Endothelial cell of umbilical vein (primary cell): ENCODE measurements around the gene ZNF786. TPM values are rescaled to one million over a fixed set of nuclear protein-coding genes. Genes with fewer than 3 reads are reported as not detected.

Source experiments
- BruUV-seq: library from RNA; stranded (reverse); fragments of 400-500 nt; replicated peaks from 2 replicates; lab custom pipeline; 2021; lab: Mats Ljungman, UMichigan
- CTCF ChIA-PET: fragments of 300-600, 350-600 bp; sonication (Branson Sonifier 250); formaldehyde crosslinking; loops from one replicate; lab custom pipeline; 2021; ENCODE audit warnings: antibody characterized with exemption, inconsistent platforms; lab: Charles Lee
- POLR2A ChIA-PET: fragments of 300-600, 350-600 bp; sonication (Branson Sonifier 250); formaldehyde crosslinking; loops from one replicate; lab custom pipeline; 2021; ENCODE audit warnings: antibody characterized with exemption, inconsistent platforms; lab: Charles Lee
- DNase-seq: peaks from one replicate; pipeline ENCODE4 v3.0.0-alpha.2; 2011; ENCODE audit warnings: low read depth, low spot score
- FAIRE-seq: peaks from 2 replicates; lab custom pipeline; 2011; peaks lifted over from hg19 to GRCh38; lab: Jason Lieb, UNC
- H2AFZ ChIP-seq: 2 replicates; pipeline ENCODE4 v1.6.0; 2012; ENCODE audit warnings: low read depth, low read length, control low read depth, inconsistent platforms
- H3K27ac ChIP-seq: 2 replicates; pipeline ENCODE4 v1.5.1; 2011; ENCODE audit warnings: low read depth, mild to moderate bottlenecking, control low read depth, low read length, moderate library complexity; ENCODE audit not compliant: insufficient read depth
- H3K27me3 ChIP-seq, 2 experiments: 2 replicates each; pipeline versions ENCODE4 v1.6.0 to v1.6.1; 2011; ENCODE audit warnings: low read length in 2 of 2, mixed read lengths in 1 of 2; ENCODE audit not compliant: control insufficient read depth in 2 of 2, insufficient read depth in 2 of 2
- H3K36me3 ChIP-seq, 2 experiments: 2 replicates in 1 of 2; 3 replicates in 1 of 2; pipeline ENCODE4 v1.5.1; 2011; ENCODE audit warnings: low read length in 2 of 2, mild to moderate bottlenecking in 1 of 2, moderate library complexity in 1 of 2; ENCODE audit not compliant: control insufficient read depth in 2 of 2, insufficient read depth in 2 of 2; ENCODE audit errors: extremely low read depth in 1 of 2
- H3K4me1 ChIP-seq: 3 replicates; pipeline ENCODE4 v1.5.1; 2011; ENCODE audit warnings: mild to moderate bottlenecking, low read length; ENCODE audit not compliant: control insufficient read depth, insufficient read depth; ENCODE audit errors: extremely low read depth
- H3K4me2 ChIP-seq: 2 replicates; pipeline ENCODE4 v1.6.1; 2011; ENCODE audit warnings: low read length, control low read depth, mixed read lengths; ENCODE audit not compliant: insufficient read depth
- H3K4me3 ChIP-seq, 3 experiments: fragments of 200-600 bp in 1 of 3; sonication (generic), shearing (Covaris generic) in 1 of 3; replicated peaks in 1 of 3; 2 replicates each; pipeline ENCODE4 v1.5.1; 2011 to 2016; ENCODE audit warnings: control low read depth in 3 of 3, low read length in 3 of 3, mild to moderate bottlenecking in 2 of 3, inconsistent platforms in 1 of 3, low read depth in 1 of 3, moderate library complexity in 1 of 3; ENCODE audit not compliant: insufficient read depth in 1 of 3
- H3K79me2 ChIP-seq: 2 replicates; pipeline ENCODE4 v1.6.0; 2012; ENCODE audit warnings: low read length, inconsistent platforms; ENCODE audit not compliant: control insufficient read depth, insufficient read depth
- H3K9ac ChIP-seq: replicated peaks from 2 replicates; pipeline ENCODE3; 2011; ENCODE audit warnings: low read length, control low read depth; ENCODE audit not compliant: insufficient read depth; ENCODE audit errors: extremely low read depth
- H3K9me1 ChIP-seq: replicated peaks from 3 replicates; pipeline ENCODE4 v1.6.0; 2011; ENCODE audit warnings: mild to moderate bottlenecking, low read length; ENCODE audit not compliant: control insufficient read depth, insufficient read depth; ENCODE audit errors: extremely low read depth
- H3K9me3 ChIP-seq: replicated peaks from 2 replicates; pipeline ENCODE4 v1.5.1; 2012; ENCODE audit warnings: low read length, inconsistent platforms; ENCODE audit not compliant: control insufficient read depth, insufficient read depth
- H4K20me1 ChIP-seq: replicated peaks from 2 replicates; pipeline ENCODE3; 2011; ENCODE audit warnings: mild to moderate bottlenecking, low read length; ENCODE audit not compliant: control insufficient read depth, insufficient read depth; ENCODE audit errors: extremely low read depth
- FOS ChIP-seq: IDR thresholded peaks from 2 replicates; pipeline ENCODE4 v1.6.1; 2011; ENCODE audit warnings: mild to moderate bottlenecking, low read length, moderate library complexity, borderline replicate concordance; ENCODE audit not compliant: insufficient read depth
- dilution Hi-C: fragments of 300-500 bp; cut with MboI; formaldehyde crosslinking; loops from one replicate; pipeline ENCODE4 v1.15.0; 2019; ENCODE audit warnings: low sequenced_read_pairs; ENCODE audit not compliant: extremely low pct_ligation_motif_present
- intact Hi-C: fragments of 100-400 bp; cut with micrococcal nuclease; formaldehyde crosslinking; loops from one replicate; pipeline ENCODE4 v1.10.0; 2022
- polyA plus RNA-seq, 4 experiments: library from polyadenylated mRNA; depleted of rRNA in 3 of 4; stranded (reverse) in 3 of 4; unstranded in 1 of 4; fragments of >200 nt; gene quantifications; 2 replicates each; pipeline versions ENCODE4 v1.2.1 to v1.2.3, GENCODE V29; 2011 to 2012; ENCODE audit warnings: missing spikeins in 1 of 4
- total RNA-seq: library from RNA; stranded (reverse); gene quantifications from 2 replicates; pipeline ENCODE4 v1.2.3, GENCODE V29; 2021
- TF ChIP-seq, protein P1 (sequence below): IDR thresholded peaks from 2 replicates; pipeline ENCODE4 v1.6.1; 2011; ENCODE audit not compliant: insufficient read depth, insufficient read length
- TF ChIP-seq, protein P2 (sequence below), 2 donors: IDR thresholded peaks; 1 replicate in 1 of 2; 2 replicates in 1 of 2; pipeline ENCODE4 v1.5.1; 2011; ENCODE audit warnings: low read length in 2 of 2, mild to moderate bottlenecking in 2 of 2, moderate library complexity in 2 of 2, control low read depth in 1 of 2, inconsistent platforms in 1 of 2, low read depth in 1 of 2; ENCODE audit not compliant: insufficient read depth in 1 of 2; ENCODE audit errors: extremely low read depth in 1 of 2

ZNF786 gene
- total and polyA plus RNA-seq, 2 donors (not counting 3 experiments of a cell fraction or from before 2014, with no cell fraction given), result 2.8 to 5.9 TPM

DNA sequence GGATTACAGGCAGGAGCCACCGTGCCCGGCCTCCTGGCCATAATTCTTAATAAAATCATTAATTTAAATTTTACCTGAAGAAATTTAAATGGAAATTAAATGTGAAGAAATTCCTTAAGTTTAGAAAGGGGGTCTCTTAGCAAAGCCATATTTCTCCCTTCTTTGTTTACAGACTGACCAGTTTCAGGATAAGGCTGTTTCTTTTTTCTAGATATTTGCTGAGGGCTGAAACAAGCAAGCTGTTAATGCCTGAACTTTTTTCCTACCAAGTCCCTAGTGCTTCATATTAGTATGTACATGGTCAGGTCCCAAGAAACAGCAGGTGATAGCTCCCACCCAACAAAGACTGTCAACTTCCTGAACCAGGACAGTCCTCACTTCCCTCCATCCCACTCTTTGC, 44.1 kb downstream of the ZNF786 start:
- BruUV-seq, result no TSS peak
- CTCF ChIA-PET, result interaction anchor here (1.9 kb wide), 1 partner anchor 20 kb away, joined by 8 read pairs; no protein-coding TSS in a partner anchor
- Histone ChIP-seq H3K4me2 (no peak overlapping the region), H3K79me2 (no peaks in the 10 kb centered on the region), H4K20me1 (no peaks in the 10 kb centered on the region), H3K27me3 (peaks cover 0 to 1% of the 10 kb centered on the region in 2 experiments), H3K4me3 (no peak overlapping the region), H3K36me3 (no peaks in the 10 kb centered on the region), H3K9me3 (no peaks in the 10 kb centered on the region), H2AFZ (no peak overlapping the region), H3K9me1 (no peaks in the 10 kb centered on the region), H3K4me1 (no peaks in the 10 kb centered on the region), H3K9ac (no peak overlapping the region), H3K27ac (no peak overlapping the region)
- dilution Hi-C loops, result no loop called here
- DNase-seq, result no peak
- TF ChIP-seq FOS, result no peak
- POLR2A ChIA-PET, result no interaction called here
- intact Hi-C loops, result no loop called here
- FAIRE-seq, result no peak

DNA sequence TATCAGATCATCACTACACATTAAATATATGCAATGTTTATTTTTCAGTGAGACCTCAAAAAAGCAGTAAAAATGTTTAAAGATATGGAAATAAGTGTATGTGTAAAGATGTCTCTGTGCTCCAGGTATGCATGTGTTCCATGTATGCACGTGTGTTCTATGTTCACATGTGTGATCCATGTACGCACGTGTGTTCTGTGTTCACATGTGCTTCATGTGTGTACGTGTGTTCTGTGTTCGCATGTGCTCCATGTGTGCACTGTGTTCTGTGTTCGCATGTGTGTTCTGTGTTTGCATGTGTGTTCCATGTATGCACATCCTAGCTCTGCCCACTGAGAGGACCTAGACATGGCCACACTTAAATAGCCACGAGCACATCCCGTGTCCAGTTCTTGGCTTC, 46.6 kb downstream of the ZNF786 start:
- intact Hi-C loops (no loop called here), dilution Hi-C loops (no loop called here)
- Histone ChIP-seq H3K79me2 (no peaks in the 10 kb centered on the region), H3K36me3 (no peaks in the 10 kb centered on the region), H3K27ac (no peak overlapping the region), H3K9me3 (no peaks in the 10 kb centered on the region), H3K9me1 (no peaks in the 10 kb centered on the region), H3K4me3 (no peak overlapping the region), H2AFZ (no peak overlapping the region), H3K4me1 (no peaks in the 10 kb centered on the region), H3K27me3 (peaks cover 0 to 1% of the 10 kb centered on the region in 2 experiments), H3K9ac (no peak overlapping the region), H4K20me1 (no peaks in the 10 kb centered on the region), H3K4me2 (no peak overlapping the region)
- TF ChIP-seq, protein P1, sequence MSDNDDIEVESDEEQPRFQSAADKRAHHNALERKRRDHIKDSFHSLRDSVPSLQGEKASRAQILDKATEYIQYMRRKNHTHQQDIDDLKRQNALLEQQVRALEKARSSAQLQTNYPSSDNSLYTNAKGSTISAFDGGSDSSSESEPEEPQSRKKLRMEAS, result peak; percentile 60
- TF ChIP-seq, protein P2, sequence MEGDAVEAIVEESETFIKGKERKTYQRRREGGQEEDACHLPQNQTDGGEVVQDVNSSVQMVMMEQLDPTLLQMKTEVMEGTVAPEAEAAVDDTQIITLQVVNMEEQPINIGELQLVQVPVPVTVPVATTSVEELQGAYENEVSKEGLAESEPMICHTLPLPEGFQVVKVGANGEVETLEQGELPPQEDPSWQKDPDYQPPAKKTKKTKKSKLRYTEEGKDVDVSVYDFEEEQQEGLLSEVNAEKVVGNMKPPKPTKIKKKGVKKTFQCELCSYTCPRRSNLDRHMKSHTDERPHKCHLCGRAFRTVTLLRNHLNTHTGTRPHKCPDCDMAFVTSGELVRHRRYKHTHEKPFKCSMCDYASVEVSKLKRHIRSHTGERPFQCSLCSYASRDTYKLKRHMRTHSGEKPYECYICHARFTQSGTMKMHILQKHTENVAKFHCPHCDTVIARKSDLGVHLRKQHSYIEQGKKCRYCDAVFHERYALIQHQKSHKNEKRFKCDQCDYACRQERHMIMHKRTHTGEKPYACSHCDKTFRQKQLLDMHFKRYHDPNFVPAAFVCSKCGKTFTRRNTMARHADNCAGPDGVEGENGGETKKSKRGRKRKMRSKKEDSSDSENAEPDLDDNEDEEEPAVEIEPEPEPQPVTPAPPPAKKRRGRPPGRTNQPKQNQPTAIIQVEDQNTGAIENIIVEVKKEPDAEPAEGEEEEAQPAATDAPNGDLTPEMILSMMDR (IDR thresholded peaks at IDR 0.05; ENCODE audit: extremely low read depth in 1 of 2, insufficient read depth in 1 of 2, low read depth in 1 of 2, low read length in 2 of 2), result no peak
- ChIA-PET POLR2A (no interaction called here), CTCF (no interaction called here)
- FAIRE-seq (peak; percentile 24), DNase-seq (no peak)
- BruUV-seq, result no TSS peak
